ENCODE measurements around the gene ORC2.

The ORC2 gene

GRCh38 chr2:200963124-200963917 is at the start of gene ORC2:
Gene ORC2, minus strand, starts transcription at chr2:200963660. Its CDS starts 5,537 bp downstream, at chr2:200958123.
- H3K4me3 ChIP-seq (ENCODE audit: low read depth in 1 of 5, low read length in 5 of 5): peak within 1 kb of the TSS; percentile 89 to 98 (median 97)
- peak within 1 kb of the TSS; percentile 76 for H3K27ac ChIP-seq (ENCODE audit: low read depth, low read length)
- peaks cover 0 to 3% (median 0%) of the 10 kb centered on the region in 5 donors for H3K36me3 ChIP-seq (ENCODE audit: control insufficient read depth in 5 of 5, insufficient read depth in 5 of 5, low read length in 5 of 5)
- no peaks in the 10 kb centered on the region for H3K9me3 ChIP-seq (ENCODE audit: control insufficient read depth in 5 of 5, low read length in 5 of 5)
- peaks cover 6 to 54% (median 41%) of the 10 kb centered on the region in 5 donors for H3K4me1 ChIP-seq (ENCODE audit: control insufficient read depth in 5 of 5, insufficient read depth in 5 of 5, low read length in 5 of 5)
- no peaks in the 10 kb centered on the region for H3K27me3 ChIP-seq (ENCODE audit: control insufficient read depth in 5 of 5, insufficient read depth in 4 of 5, low read length in 5 of 5)
- peak within 1 kb of the TSS; percentile 66 to 92 (median 78) for H3K9ac ChIP-seq (ENCODE audit: low read length in 5 of 5)

- no peak overlapping the region for H3K4me3 ChIP-seq (ENCODE audit: low read depth in 1 of 5, low read length in 5 of 5)
- peaks cover 27 to 46% (median 34%) of the 10 kb centered on the region in 5 donors for H3K36me3 ChIP-seq (ENCODE audit: control insufficient read depth in 5 of 5, insufficient read depth in 5 of 5, low read length in 5 of 5)
- no peaks in the 10 kb centered on the region for H3K27me3 ChIP-seq (ENCODE audit: control insufficient read depth in 5 of 5, insufficient read depth in 4 of 5, low read length in 5 of 5)
- no peaks in the 10 kb centered on the region for H3K9me3 ChIP-seq (ENCODE audit: control insufficient read depth in 5 of 5, low read length in 5 of 5)
- no peak overlapping the region for H3K27ac ChIP-seq (ENCODE audit: low read depth, low read length)
- no peaks in the 10 kb centered on the region for H3K4me1 ChIP-seq (ENCODE audit: control insufficient read depth in 5 of 5, insufficient read depth in 5 of 5, low read length in 5 of 5)
- no peak overlapping the region for H3K9ac ChIP-seq (ENCODE audit: low read length in 5 of 5)
Measured at GRCh38 chr2:201008296-201008829, 44.9 kb upstream of the ORC2 start.

- no peak overlapping the region for H3K9ac ChIP-seq (ENCODE audit: low read length in 5 of 5)
- no peaks in the 10 kb centered on the region for H3K4me1 ChIP-seq (ENCODE audit: control insufficient read depth in 5 of 5, insufficient read depth in 5 of 5, low read length in 5 of 5)
- no peak overlapping the region for H3K4me3 ChIP-seq (ENCODE audit: low read depth in 1 of 5, low read length in 5 of 5)
- H3K36me3 ChIP-seq (ENCODE audit: control insufficient read depth in 5 of 5, insufficient read depth in 5 of 5, low read length in 5 of 5): peaks cover 27 to 50% (median 37%) of the 10 kb centered on the region in 5 donors
- no peaks in the 10 kb centered on the region for H3K27me3 ChIP-seq (ENCODE audit: control insufficient read depth in 5 of 5, insufficient read depth in 4 of 5, low read length in 5 of 5)
- no peaks in the 10 kb centered on the region for H3K9me3 ChIP-seq (ENCODE audit: control insufficient read depth in 5 of 5, low read length in 5 of 5)
- H3K27ac ChIP-seq (ENCODE audit: low read depth, low read length): no peak overlapping the region
Measured at GRCh38 chr2:201007584-201007998, 44.1 kb upstream of the ORC2 start.

GRCh38 chr2:201006704-201007103 is 43.2 kb upstream of the ORC2 start:
- no peaks in the 10 kb centered on the region for H3K27me3 ChIP-seq (ENCODE audit: control insufficient read depth in 5 of 5, insufficient read depth in 4 of 5, low read length in 5 of 5)
- H3K27ac ChIP-seq (ENCODE audit: low read depth, low read length): no peak overlapping the region
- no peak overlapping the region for H3K9ac ChIP-seq (ENCODE audit: low read length in 5 of 5)
- H3K4me1 ChIP-seq (ENCODE audit: control insufficient read depth in 5 of 5, insufficient read depth in 5 of 5, low read length in 5 of 5): no peaks in the 10 kb centered on the region
- H3K36me3 ChIP-seq (ENCODE audit: control insufficient read depth in 5 of 5, insufficient read depth in 5 of 5, low read length in 5 of 5): peaks cover 25 to 54% (median 37%) of the 10 kb centered on the region in 5 donors
- no peak overlapping the region for H3K4me3 ChIP-seq (ENCODE audit: low read depth in 1 of 5, low read length in 5 of 5)
- H3K9me3 ChIP-seq (ENCODE audit: control insufficient read depth in 5 of 5, low read length in 5 of 5): no peaks in the 10 kb centered on the region

GRCh38 chr2:201004370-201004769 is 40.9 kb upstream of the ORC2 start:
- Histone ChIP-seq H3K9ac (ENCODE audit: low read length in 5 of 5) (no peak overlapping the region), H3K27ac (ENCODE audit: low read depth, low read length) (no peak overlapping the region), H3K9me3 (ENCODE audit: control insufficient read depth in 5 of 5, low read length in 5 of 5) (no peaks in the 10 kb centered on the region), H3K4me1 (ENCODE audit: control insufficient read depth in 5 of 5, insufficient read depth in 5 of 5, low read length in 5 of 5) (no peaks in the 10 kb centered on the region), H3K27me3 (ENCODE audit: control insufficient read depth in 5 of 5, insufficient read depth in 4 of 5, low read length in 5 of 5) (no peaks in the 10 kb centered on the region), H3K36me3 (ENCODE audit: control insufficient read depth in 5 of 5, insufficient read depth in 5 of 5, low read length in 5 of 5) (peaks cover 24 to 60% (median 41%) of the 10 kb centered on the region in 5 donors), H3K4me3 (ENCODE audit: low read depth in 1 of 5, low read length in 5 of 5) (no peak overlapping the region)

GRCh38 chr2:200993097-200993496 is 29.6 kb upstream of the ORC2 start:
- no peaks in the 10 kb centered on the region for H3K4me1 ChIP-seq (ENCODE audit: control insufficient read depth in 5 of 5, insufficient read depth in 5 of 5, low read length in 5 of 5)
- peaks cover 32 to 70% (median 51%) of the 10 kb centered on the region in 5 donors for H3K36me3 ChIP-seq (ENCODE audit: control insufficient read depth in 5 of 5, insufficient read depth in 5 of 5, low read length in 5 of 5)
- H3K9me3 ChIP-seq (ENCODE audit: control insufficient read depth in 5 of 5, low read length in 5 of 5): no peaks in the 10 kb centered on the region
- H3K4me3 ChIP-seq (ENCODE audit: low read depth in 1 of 5, low read length in 5 of 5): no peak overlapping the region
- H3K27ac ChIP-seq (ENCODE audit: low read depth, low read length): no peak overlapping the region
- no peaks in the 10 kb centered on the region for H3K27me3 ChIP-seq (ENCODE audit: control insufficient read depth in 5 of 5, insufficient read depth in 4 of 5, low read length in 5 of 5)
- no peak overlapping the region for H3K9ac ChIP-seq (ENCODE audit: low read length in 5 of 5)

GRCh38 chr2:200987137-200987536 is 23.7 kb upstream of the ORC2 start:
- no peaks in the 10 kb centered on the region for H3K9me3 ChIP-seq (ENCODE audit: control insufficient read depth in 5 of 5, low read length in 5 of 5)
- no peak overlapping the region for H3K27ac ChIP-seq (ENCODE audit: low read depth, low read length)
- H3K36me3 ChIP-seq (ENCODE audit: control insufficient read depth in 5 of 5, insufficient read depth in 5 of 5, low read length in 5 of 5): peaks cover 23 to 59% (median 54%) of the 10 kb centered on the region in 5 donors
- H3K27me3 ChIP-seq (ENCODE audit: control insufficient read depth in 5 of 5, insufficient read depth in 4 of 5, low read length in 5 of 5): no peaks in the 10 kb centered on the region
- H3K4me1 ChIP-seq (ENCODE audit: control insufficient read depth in 5 of 5, insufficient read depth in 5 of 5, low read length in 5 of 5): no peaks in the 10 kb centered on the region
- H3K9ac ChIP-seq (ENCODE audit: low read length in 5 of 5): no peak overlapping the region
- H3K4me3 ChIP-seq (ENCODE audit: low read depth in 1 of 5, low read length in 5 of 5): no peak overlapping the region

GRCh38 chr2:200985799-200986198 is 22.3 kb upstream of the ORC2 start:
- Histone ChIP-seq H3K9me3 (ENCODE audit: control insufficient read depth in 5 of 5, low read length in 5 of 5) (no peaks in the 10 kb centered on the region), H3K4me1 (ENCODE audit: control insufficient read depth in 5 of 5, insufficient read depth in 5 of 5, low read length in 5 of 5) (no peaks in the 10 kb centered on the region), H3K27ac (ENCODE audit: low read depth, low read length) (no peak overlapping the region), H3K27me3 (ENCODE audit: control insufficient read depth in 5 of 5, insufficient read depth in 4 of 5, low read length in 5 of 5) (no peaks in the 10 kb centered on the region), H3K36me3 (ENCODE audit: control insufficient read depth in 5 of 5, insufficient read depth in 5 of 5, low read length in 5 of 5) (peaks cover 31 to 67% (median 56%) of the 10 kb centered on the region in 5 donors), H3K4me3 (ENCODE audit: low read depth in 1 of 5, low read length in 5 of 5) (no peak overlapping the region), H3K9ac (ENCODE audit: low read length in 5 of 5) (no peak overlapping the region)

- Histone ChIP-seq H3K36me3 (ENCODE audit: control insufficient read depth in 5 of 5, insufficient read depth in 5 of 5, low read length in 5 of 5) (peaks cover 11 to 25% (median 20%) of the 10 kb centered on the region in 5 donors), H3K4me3 (ENCODE audit: low read depth in 1 of 5, low read length in 5 of 5) (no peak overlapping the region), H3K27me3 (ENCODE audit: control insufficient read depth in 5 of 5, insufficient read depth in 4 of 5, low read length in 5 of 5) (no peaks in the 10 kb centered on the region), H3K9me3 (ENCODE audit: control insufficient read depth in 5 of 5, low read length in 5 of 5) (no peaks in the 10 kb centered on the region), H3K4me1 (ENCODE audit: control insufficient read depth in 5 of 5, insufficient read depth in 5 of 5, low read length in 5 of 5) (no peaks in the 10 kb centered on the region), H3K27ac (ENCODE audit: low read depth, low read length) (no peak overlapping the region), H3K9ac (ENCODE audit: low read length in 5 of 5) (no peak overlapping the region)
Measured at GRCh38 chr2:200976710-200977109, 13.2 kb upstream of the ORC2 start.

- Histone ChIP-seq H3K36me3 (ENCODE audit: control insufficient read depth in 5 of 5, insufficient read depth in 5 of 5, low read length in 5 of 5) (peaks cover under 1 to 25% (median 10%) of the 10 kb centered on the region in 5 donors), H3K27ac (ENCODE audit: low read depth, low read length) (no peak overlapping the region), H3K27me3 (ENCODE audit: control insufficient read depth in 5 of 5, insufficient read depth in 4 of 5, low read length in 5 of 5) (no peaks in the 10 kb centered on the region), H3K9me3 (ENCODE audit: control insufficient read depth in 5 of 5, low read length in 5 of 5) (no peaks in the 10 kb centered on the region), H3K4me3 (ENCODE audit: low read depth in 1 of 5, low read length in 5 of 5) (no peak overlapping the region), H3K4me1 (ENCODE audit: control insufficient read depth in 5 of 5, insufficient read depth in 5 of 5, low read length in 5 of 5) (no peaks in the 10 kb centered on the region), H3K9ac (ENCODE audit: low read length in 5 of 5) (no peak overlapping the region)
Measured at GRCh38 chr2:200975672-200976071, 12.2 kb upstream of the ORC2 start.

All from subcutaneous abdominal adipose tissue (tissue), 5 donors.